Measurements from ENCODE around the gene CXCR5. TPM values are rescaled to one million over a fixed set of nuclear protein-coding genes. Genes with fewer than 3 reads are reported as not detected.
A peak's percentile ranks its signal among the peaks of the same experiment; 100 is the strongest.

Gene CXCR5
- total and polyA plus RNA-seq, 2 of the 4 experiments (the other 2 are of a cell fraction): not detected

- peak overlapping the region; percentile 98 for H3K18ac ChIP-seq (ENCODE audit: low read depth, low read length)
- H2BK120ac ChIP-seq (ENCODE audit: low read depth, low read length): peak overlapping the region; percentile 92
- peak overlapping the region; percentile 99 for H2BK5ac ChIP-seq (ENCODE audit: low read depth, low read length, poor library complexity, severe bottlenecking)
- H4K5ac ChIP-seq (ENCODE audit: low read depth, low read length): peak overlapping the region; percentile 97
- H3K36me3 ChIP-seq (ENCODE audit: control insufficient read depth, insufficient read depth, low read length): peaks cover 27% of the 10 kb centered on the region
- H3K23ac ChIP-seq (ENCODE audit: low read depth, low read length): peak overlapping the region; percentile 92
- intact Hi-C loops (cut with micrococcal nuclease) (loop anchor here (1.0 to 5.0 kb wide), 2 partner anchors 15 to 117 kb away; partner anchors contain the start of gene DDX6), dilution Hi-C loops (cut with HindIII; ENCODE audit: low sequenced_read_pairs, unreplicated experiment) (no loop called here), in situ Hi-C loops (cut with MboI; ENCODE audit: low sequenced_read_pairs) (no loop called here)
- peak overlapping the region; percentile 99 for H3K27ac ChIP-seq (ENCODE audit: insufficient read depth, low read length)
- DNase-seq (peak; percentile 92), ATAC-seq (ENCODE audit: low read depth) (peak; percentile 21)
- H3K4me1 ChIP-seq (ENCODE audit: control insufficient read depth, insufficient read depth, low read length): peaks cover 47% of the 10 kb centered on the region
- H2BK20ac ChIP-seq (ENCODE audit: low read depth, low read length): peak overlapping the region; percentile 90
- H3K9me1 ChIP-seq (ENCODE audit: insufficient read depth, low read length): 0 out of 2 replicates have a peak, but pooled peaks cover 10% of the 10 kb centered on the region
- peak overlapping the region; percentile 93 for H3K9ac ChIP-seq (ENCODE audit: low read depth, low read length)
- no peaks in the 10 kb centered on the region for H3K27me3 ChIP-seq (ENCODE audit: control insufficient read depth, insufficient read depth, low read length)
- H2AK5ac ChIP-seq (ENCODE audit: low read depth, low read length): peak overlapping the region; percentile 97
- TF ChIP-seq MAZ (IDR thresholded peaks at IDR 0.05; ENCODE audit: borderline replicate concordance, low read depth, low read length) (peak; percentile 94), BHLHE40 (IDR thresholded peaks at IDR 0.05; ENCODE audit: low read depth, low read length) (peak; percentile 40; the same call in 1 of the 2 replicates), RAD21 (IDR thresholded peaks at IDR 0.05; ENCODE audit: low read length) (peak; percentile 20), MAFK (IDR thresholded peaks at IDR 0.05; ENCODE audit: low read depth, low read length) (no peak), POLR2A (IDR thresholded peaks at IDR 0.05; ENCODE audit: low read depth, low read length) (peak; percentile 83), NFE2L2 (IDR thresholded peaks at IDR 0.05; ENCODE audit: low read depth, low read length) (no peak), RFX5 (IDR thresholded peaks at IDR 0.05; ENCODE audit: low read depth, low read length) (no peak)
- peak overlapping the region; percentile 25 for H3K4me3 ChIP-seq (ENCODE audit: insufficient read depth, low read depth, low read length)
- H3K9me3 ChIP-seq (ENCODE audit: control insufficient read depth, insufficient read depth, low read length): no peaks in the 10 kb centered on the region
- peak overlapping the region; percentile 98 for H2AK9ac ChIP-seq (replicated peaks; ENCODE audit: low read depth, low read length, poor library complexity)
- peak overlapping the region; percentile 99 for H4K91ac ChIP-seq (ENCODE audit: insufficient read depth, low read depth, low read length)
- peak overlapping the region; percentile 99 for H3K4ac ChIP-seq (ENCODE audit: low read depth, low read length)
- peak overlapping the region; percentile 87 for H3K14ac ChIP-seq (replicated peaks; ENCODE audit: low read depth, low read length)
- POLR2A ChIA-PET (ENCODE audit: unreplicated experiment): interaction anchor here (0.6 to 2.9 kb wide), 8 partner anchors 9 to 370 kb away, joined by 3 to 18 read pairs (median 6); partner anchors contain the start of gene BCL9L
- BruUV-seq (replicated peaks): no TSS peak
- H4K8ac ChIP-seq (ENCODE audit: low read depth in 2 of 2, low read length in 2 of 2): peak overlapping the region; percentile 93 to 94
- H3K56ac ChIP-seq (ENCODE audit: extremely low read depth, insufficient read depth, low read length): peak overlapping the region; percentile 94
- H3K79me1 ChIP-seq (ENCODE audit: low read depth in 1 of 2, low read length in 2 of 2): peaks cover 21 to 80% of the 10 kb centered on the region in 2 experiments; a peak in 3 of 4 replicates
- WGBS, 2 experiments (ENCODE audit: extremely low coverage in 2 of 2, insufficient read length in 1 of 2): no CpG with 5 or more reads among the region's 17 CpGs
- H2AFZ ChIP-seq (replicated peaks; ENCODE audit: low read length, poor library complexity): peak overlapping the region; percentile 19
- H3K4me2 ChIP-seq (ENCODE audit: low read depth, low read length): peak overlapping the region; percentile 86
- CTCF ChIA-PET: interaction anchor here (0.6 to 2.6 kb wide), 8 partner anchors 13 to 396 kb away, joined by 3 to 15 read pairs (median 4); partner anchors contain the start of gene DDX6
- peaks cover 44% of the 10 kb centered on the region for H4K20me1 ChIP-seq (ENCODE audit: insufficient read depth, low read length)
- peak overlapping the region; percentile 94; the same call in 1 of the 3 replicates for H2BK15ac ChIP-seq (ENCODE audit: low read depth, low read length)
Measured at GRCh38 chr11:118908901-118909618, 25.4 kb downstream of the CXCR5 start.
